ENCODE results near the gene TUT4. TPM values are rescaled to one million over a fixed set of nuclear protein-coding genes. Genes with fewer than 3 reads are reported as not detected.
A peak's percentile ranks its signal among the peaks of the same experiment; 100 is the strongest.

The TUT4 gene
- total and polyA plus RNA-seq, 2 donors: 27.0 to 145 TPM

DNA sequence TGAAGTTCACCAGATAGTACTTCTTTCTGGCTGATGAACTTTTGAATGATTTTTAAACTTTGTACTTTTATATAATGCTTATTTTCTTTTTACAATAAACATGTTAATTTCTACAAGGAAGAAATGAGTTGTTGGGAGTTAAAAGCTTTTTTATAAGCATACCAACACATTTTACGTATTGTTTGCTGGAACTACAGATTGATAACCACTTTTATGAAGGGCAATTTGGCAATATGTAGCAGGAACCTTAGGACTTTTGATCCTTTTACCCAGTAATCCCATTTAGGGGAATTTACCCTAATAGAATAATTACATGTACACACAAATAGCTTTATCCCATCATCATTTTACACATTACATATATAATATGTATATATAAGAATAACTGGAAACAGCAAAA lies 132.2 kb downstream of the TUT4 start:
- no peaks in the 10 kb centered on the region for H3K4me1 ChIP-seq (ENCODE audit: insufficient read depth)
- peaks cover 2% of the 10 kb centered on the region for H3K36me3 ChIP-seq (ENCODE audit: insufficient read depth)
- WGBS: 95% methylated on average over 1 of the region's 1 CpG
- no peak overlapping the region for H3K27ac ChIP-seq (ENCODE audit: low read depth)
- no peak overlapping the region for H3K4me3 ChIP-seq (ENCODE audit: low read depth, low read length)
- DNase-seq (ENCODE audit: extremely low spot score): no peak

DNA sequence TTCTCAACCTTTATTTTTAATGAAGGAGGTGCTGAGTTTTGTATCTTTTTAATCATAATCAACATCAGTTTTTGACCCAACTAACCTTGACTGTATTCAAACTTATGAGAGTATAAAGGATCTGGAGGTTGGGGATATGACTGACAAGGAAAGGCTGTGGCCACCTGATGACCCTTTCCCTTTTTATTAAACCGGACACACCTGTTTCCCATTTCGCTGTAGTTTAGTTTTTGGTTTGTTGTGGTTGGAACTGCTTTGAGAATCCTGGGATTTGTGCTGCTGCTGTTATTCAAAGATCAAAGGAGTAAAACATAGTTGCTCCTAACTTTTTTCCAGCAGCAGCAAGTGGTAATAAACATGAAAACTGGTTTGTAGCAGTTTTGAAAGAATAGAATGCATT lies 136.1 kb downstream of the TUT4 start:
- Histone ChIP-seq H3K4me1 (ENCODE audit: insufficient read depth) (no peaks in the 10 kb centered on the region), H3K27ac (ENCODE audit: low read depth) (no peak overlapping the region), H3K4me3 (ENCODE audit: low read depth, low read length) (no peak overlapping the region), H3K36me3 (ENCODE audit: insufficient read depth) (peaks cover 8% of the 10 kb centered on the region)
- WGBS: 85% methylated on average over 2 of the region's 2 CpGs
- no peak for DNase-seq (ENCODE audit: extremely low spot score)

DNA sequence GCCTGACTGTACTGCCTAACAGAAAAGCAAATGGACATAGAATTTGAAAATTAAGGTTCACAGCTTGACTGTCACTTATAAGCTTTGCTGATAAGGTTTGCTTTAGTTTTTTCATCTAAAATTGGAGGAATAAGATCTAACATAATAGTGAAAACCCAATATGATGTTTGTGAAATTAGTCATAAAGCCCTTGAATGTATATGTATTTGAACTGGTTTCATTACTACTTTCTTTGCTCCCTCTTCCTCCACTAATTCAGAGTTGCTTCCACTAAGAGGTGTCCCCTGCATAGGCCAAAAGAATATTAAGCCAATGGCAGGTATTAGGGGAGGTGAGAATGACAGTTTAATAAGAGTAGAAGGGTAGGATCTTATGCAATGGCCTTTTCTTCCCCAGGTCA lies 137.9 kb downstream of the TUT4 start:
- Histone ChIP-seq H3K4me3 (ENCODE audit: low read depth, low read length) (no peak overlapping the region), H3K36me3 (ENCODE audit: insufficient read depth) (peaks cover 16% of the 10 kb centered on the region), H3K4me1 (ENCODE audit: insufficient read depth) (no peaks in the 10 kb centered on the region), H3K27ac (ENCODE audit: low read depth) (no peak overlapping the region)
- no peak for DNase-seq (ENCODE audit: extremely low spot score)

DNA sequence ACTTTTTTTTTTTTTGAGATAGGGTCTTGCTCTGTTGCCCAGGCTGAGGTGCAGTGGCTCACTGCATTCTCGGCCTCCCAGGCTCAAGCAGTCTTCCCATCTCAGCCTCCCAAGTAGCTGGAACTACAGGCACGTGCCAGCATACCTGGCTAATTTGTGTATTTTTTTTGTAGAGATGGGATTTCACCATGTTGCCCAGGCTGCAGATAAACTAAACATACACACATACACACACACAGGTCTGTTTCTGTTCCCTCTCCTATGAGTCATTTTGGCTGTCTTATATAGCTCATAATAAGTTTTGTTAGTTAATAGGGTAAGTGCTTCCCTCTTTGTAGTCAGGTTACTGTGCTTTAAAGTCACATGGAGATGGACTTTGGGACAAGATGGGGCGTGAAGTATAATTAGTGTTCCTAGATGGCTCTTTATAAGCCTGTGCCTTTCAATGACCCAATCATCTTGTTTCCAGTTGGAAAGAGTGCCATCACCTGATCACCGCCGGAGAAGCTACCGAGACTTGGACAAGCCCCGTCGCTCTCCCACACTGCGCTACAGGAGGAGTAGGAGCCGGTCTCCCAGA lies 139.4 kb downstream of the TUT4 start:
- 96% methylated on average over 10 of the region's 10 CpGs for WGBS
- no peak overlapping the region for H3K4me3 ChIP-seq (ENCODE audit: low read depth, low read length)
- H3K36me3 ChIP-seq (ENCODE audit: insufficient read depth): peaks cover 21% of the 10 kb centered on the region
- H3K27ac ChIP-seq (ENCODE audit: low read depth): no peak overlapping the region
- H3K4me1 ChIP-seq (ENCODE audit: insufficient read depth): no peaks in the 10 kb centered on the region
- DNase-seq (ENCODE audit: extremely low spot score): no peak

DNA sequence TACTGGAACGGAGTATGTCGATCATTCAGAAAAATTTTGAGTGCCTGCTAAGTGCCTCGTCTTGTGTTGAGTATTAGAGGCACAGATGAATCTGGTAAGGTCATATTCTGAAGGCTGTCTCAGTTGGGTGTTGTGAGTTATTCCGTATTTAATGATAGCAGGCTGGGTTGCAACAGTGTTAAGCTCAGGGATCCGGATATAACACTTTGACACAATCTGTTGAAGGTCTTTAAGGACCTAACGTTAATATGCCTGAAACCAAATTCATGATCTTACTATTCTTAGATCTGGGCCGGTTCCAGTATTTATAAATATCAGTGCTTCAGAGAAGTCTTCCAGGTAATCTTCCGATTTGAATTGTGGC lies 147.9 kb downstream of the TUT4 start:
- 2% methylated on average over 8 of the region's 8 CpGs for WGBS
- no peak for DNase-seq (ENCODE audit: extremely low spot score)

DNA sequence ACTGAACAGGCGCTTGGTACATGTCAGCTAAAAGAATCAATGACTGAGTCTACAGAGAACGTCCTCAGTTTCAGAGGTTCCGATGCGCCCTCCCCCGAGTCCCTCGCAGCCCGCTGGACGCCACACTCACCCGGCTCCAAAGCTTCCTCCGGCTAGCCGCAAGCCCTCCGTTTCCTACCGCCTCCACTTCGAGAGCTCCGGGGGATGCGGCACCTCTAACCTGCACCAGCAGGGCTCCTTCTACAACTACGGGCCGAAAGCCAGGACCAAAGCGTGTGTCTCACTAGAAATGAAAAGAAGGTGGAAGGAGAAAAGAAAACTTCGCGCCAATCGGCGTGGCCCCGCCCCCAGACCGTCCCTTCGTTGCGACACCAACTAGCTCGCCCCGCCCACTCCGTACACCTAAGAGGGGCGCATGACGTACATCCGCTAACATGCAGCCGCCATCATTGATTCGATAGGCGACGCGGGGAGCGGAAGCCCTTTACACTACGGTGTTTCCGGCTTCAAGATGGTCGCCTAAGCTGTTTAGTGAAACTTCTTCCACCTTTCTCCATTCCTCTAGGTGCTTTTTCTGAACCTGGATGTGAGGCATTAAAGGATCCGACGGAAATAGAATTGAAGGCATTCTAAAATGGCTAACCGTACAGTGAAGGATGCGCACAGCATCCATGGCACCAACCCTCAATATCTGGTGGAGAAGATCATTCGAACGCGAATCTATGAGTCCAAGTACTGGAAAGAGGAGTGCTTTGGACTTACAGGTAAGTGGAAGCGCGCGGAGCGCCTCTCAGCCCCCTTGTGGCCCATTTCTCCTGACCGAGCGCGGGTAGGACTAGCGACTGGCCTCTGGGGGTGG lies 148.5 kb downstream of the TUT4 start, which contains the start of the genes ORC1 and PRPF38A:
Gene ORC1 (minus strand): TSS at position 308 of the 859 bp plus-strand sequence. CDS start 2,200 bp downstream, outside the sequence.
Gene PRPF38A (plus strand): TSS at position 487 of the 859 bp plus-strand sequence. CDS start 148 bp downstream, at position 635.
- H3K27ac ChIP-seq (ENCODE audit: low read depth): peak within 1 kb of the TSS; percentile 86
- H3K4me1 ChIP-seq (ENCODE audit: insufficient read depth): peaks cover 2% of the 10 kb centered on the region
- peaks cover 5% of the 10 kb centered on the region for H3K36me3 ChIP-seq (ENCODE audit: insufficient read depth)
- peak; percentile 93 for DNase-seq (ENCODE audit: extremely low spot score)
- under 1% methylated on average over 57 of the region's 57 CpGs for WGBS
- peak within 1 kb of the TSS; percentile 66 for H3K4me3 ChIP-seq (ENCODE audit: low read depth, low read length)

More for the DNA sequence above, 147.9 kb downstream of the TUT4 start:
- H3K36me3 ChIP-seq (ENCODE audit: insufficient read depth): peaks cover 7% of the 10 kb centered on the region
- peak overlapping the region; percentile 66 for H3K4me3 ChIP-seq (ENCODE audit: low read depth, low read length)
- peak overlapping the region; percentile 86 for H3K27ac ChIP-seq (ENCODE audit: low read depth)
- H3K4me1 ChIP-seq (ENCODE audit: insufficient read depth): peaks cover 2% of the 10 kb centered on the region

DNA sequence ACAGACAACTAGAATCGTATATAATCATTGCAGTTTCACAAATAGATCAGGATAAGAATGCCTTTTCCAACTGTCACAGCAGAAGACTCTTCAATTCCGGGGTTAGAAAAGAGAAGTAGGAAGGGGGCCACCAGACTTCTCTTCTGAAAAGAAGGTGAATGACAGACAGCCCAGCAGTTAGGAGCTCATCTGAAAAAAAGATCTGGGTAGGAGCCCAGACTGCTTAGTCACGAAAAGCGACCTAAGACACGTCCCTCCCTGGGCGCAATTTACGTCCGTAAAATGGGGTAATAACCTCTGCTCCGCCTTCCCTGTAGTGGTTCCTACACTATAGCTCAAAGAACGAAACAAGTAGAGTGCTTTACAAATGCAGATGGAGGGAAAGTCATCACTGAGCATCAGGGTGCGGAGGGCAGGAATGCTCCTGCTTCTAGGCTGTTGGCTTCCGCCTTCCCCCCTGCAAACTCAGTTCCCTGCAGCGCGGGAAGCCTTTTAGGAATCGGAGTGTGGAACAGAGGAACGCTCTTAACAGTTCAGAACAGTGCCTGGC lies 149.3 kb downstream of the TUT4 start:
- Histone ChIP-seq H3K36me3 (ENCODE audit: insufficient read depth) (peaks cover 3% of the 10 kb centered on the region), H3K4me3 (ENCODE audit: low read depth, low read length) (peak overlapping the region; percentile 66), H3K4me1 (ENCODE audit: insufficient read depth) (peaks cover 2% of the 10 kb centered on the region), H3K27ac (ENCODE audit: low read depth) (no peak overlapping the region)
- DNase-seq (ENCODE audit: extremely low spot score): no peak
- under 1% methylated on average over 16 of the region's 16 CpGs for WGBS

DNA sequence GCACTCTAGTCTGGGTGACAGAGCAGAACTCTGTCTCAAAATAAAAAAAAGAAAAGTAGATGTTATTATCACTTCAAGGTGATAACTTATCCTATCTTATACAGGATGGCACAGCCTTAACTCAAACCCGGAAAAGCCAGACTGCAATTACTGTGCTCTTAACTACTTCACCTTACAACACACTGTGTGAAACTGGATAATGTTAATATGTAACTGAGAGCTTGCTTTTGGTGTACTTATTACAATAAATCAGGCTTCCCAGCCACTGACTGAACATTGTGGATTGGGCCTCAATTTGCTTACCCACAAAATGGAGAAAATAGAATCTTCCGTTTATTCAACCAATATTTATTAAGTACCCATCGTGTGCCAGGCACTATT lies 150.0 kb downstream of the TUT4 start:
- no peak for DNase-seq (ENCODE audit: extremely low spot score)
- H3K4me1 ChIP-seq (ENCODE audit: insufficient read depth): peaks cover 2% of the 10 kb centered on the region
- no peaks in the 10 kb centered on the region for H3K36me3 ChIP-seq (ENCODE audit: insufficient read depth)
- no peak overlapping the region for H3K4me3 ChIP-seq (ENCODE audit: low read depth, low read length)
- 59% methylated on average over 3 of the region's 3 CpGs for WGBS
- H3K27ac ChIP-seq (ENCODE audit: low read depth): no peak overlapping the region

DNA sequence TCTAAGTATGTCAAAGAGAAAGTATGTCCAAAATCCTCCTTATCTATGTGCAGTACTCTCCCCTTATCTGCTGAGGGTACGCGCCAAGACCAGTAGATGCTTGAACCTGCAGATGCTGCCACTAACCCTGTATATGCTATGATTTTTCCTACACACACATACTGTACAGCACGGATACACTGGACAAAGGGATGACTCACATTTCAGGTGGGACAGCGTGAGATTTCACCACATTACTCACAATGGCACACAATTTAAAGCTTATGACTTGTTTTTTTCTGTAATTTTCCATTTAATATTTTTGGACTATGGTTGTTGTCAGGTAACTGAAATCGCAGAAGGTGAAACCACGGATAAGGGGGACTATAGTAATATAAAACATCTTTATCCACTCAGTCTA lies 152.8 kb downstream of the TUT4 start:
- no peaks in the 10 kb centered on the region for H3K36me3 ChIP-seq (ENCODE audit: insufficient read depth)
- no peaks in the 10 kb centered on the region for H3K4me1 ChIP-seq (ENCODE audit: insufficient read depth)
- WGBS: 87% methylated on average over 6 of the region's 6 CpGs

DNA sequence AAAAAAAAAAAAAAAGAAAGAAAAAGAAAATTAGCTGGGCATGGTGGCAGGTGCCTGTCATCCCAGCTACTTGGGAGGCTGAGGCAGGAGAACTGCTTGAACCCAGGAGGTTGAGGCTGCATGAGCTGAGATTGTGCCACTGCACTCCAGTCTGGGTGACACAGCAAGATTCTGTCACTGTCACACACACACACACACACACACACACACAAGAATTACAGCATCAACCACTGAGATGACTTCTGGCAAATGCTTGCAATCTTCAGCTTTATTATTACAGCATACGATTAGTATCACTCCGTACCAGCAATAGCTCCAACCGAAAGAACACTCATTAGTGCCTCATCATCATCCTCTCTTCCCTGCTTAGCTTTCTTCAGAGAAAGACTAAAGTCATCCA lies 153.3 kb downstream of the TUT4 start:
- WGBS: 95% methylated on average over 3 of the region's 3 CpGs
- DNase-seq (ENCODE audit: extremely low spot score): no peak
- Histone ChIP-seq H3K4me1 (ENCODE audit: insufficient read depth) (no peaks in the 10 kb centered on the region), H3K27ac (ENCODE audit: low read depth) (no peak overlapping the region), H3K4me3 (ENCODE audit: low read depth, low read length) (no peak overlapping the region), H3K36me3 (ENCODE audit: insufficient read depth) (no peaks in the 10 kb centered on the region)

More for the DNA sequence above, 152.8 kb downstream of the TUT4 start:
- Histone ChIP-seq H3K4me3 (ENCODE audit: low read depth, low read length) (no peak overlapping the region), H3K27ac (ENCODE audit: low read depth) (no peak overlapping the region)
- no peak for DNase-seq (ENCODE audit: extremely low spot score)

DNA sequence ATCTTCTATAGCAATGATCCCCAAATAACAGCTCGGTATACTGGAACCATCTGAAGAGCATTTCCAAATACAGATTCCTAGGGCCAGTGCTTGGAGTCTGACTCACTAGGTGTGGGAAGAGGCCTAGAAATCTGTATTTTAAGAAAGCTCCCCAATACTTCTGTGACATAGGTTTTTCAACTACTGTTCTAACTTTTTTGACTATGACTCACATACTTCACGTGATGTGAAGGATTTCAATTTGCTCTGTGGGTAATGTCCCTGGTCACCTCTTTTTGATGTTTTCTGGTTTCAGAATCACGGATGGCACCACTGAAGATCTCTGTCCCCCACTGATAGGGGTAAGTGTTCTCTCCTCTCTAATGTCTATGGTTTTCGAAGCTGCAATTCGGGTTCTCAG lies 159.7 kb downstream of the TUT4 start:
- no peak for DNase-seq (ENCODE audit: extremely low spot score)
- H3K36me3 ChIP-seq (ENCODE audit: insufficient read depth): no peaks in the 10 kb centered on the region
- no peaks in the 10 kb centered on the region for H3K4me1 ChIP-seq (ENCODE audit: insufficient read depth)
- 95% methylated on average over 5 of the region's 5 CpGs for WGBS
- no peak overlapping the region for H3K27ac ChIP-seq (ENCODE audit: low read depth)
- no peak overlapping the region for H3K4me3 ChIP-seq (ENCODE audit: low read depth, low read length)

DNA sequence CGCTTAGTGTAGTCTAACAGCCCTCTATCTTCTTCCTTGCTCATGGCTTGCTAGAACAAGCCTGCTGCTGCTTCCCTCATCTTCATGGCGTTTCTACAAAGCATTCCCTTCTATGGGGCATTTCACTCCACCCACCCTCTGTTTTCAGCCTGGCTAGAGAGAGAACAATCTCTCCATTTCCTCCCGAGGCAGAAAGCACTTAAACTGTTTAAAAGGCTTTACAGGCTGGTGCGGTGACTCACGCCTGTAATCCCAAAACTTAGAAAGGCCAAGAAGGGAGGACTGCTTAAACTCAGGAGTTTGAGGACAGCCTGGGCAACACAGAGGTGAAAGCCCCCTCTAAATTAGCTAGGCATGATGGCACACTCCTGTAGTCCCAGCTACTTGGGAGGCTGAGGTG lies 166.4 kb downstream of the TUT4 start:
- 82% methylated on average over 5 of the region's 5 CpGs for WGBS
- DNase-seq (ENCODE audit: extremely low spot score): no peak
- no peak overlapping the region for H3K27ac ChIP-seq (ENCODE audit: low read depth)
- no peak overlapping the region for H3K4me3 ChIP-seq (ENCODE audit: low read depth, low read length)
- H3K4me1 ChIP-seq (ENCODE audit: insufficient read depth): no peaks in the 10 kb centered on the region
- no peaks in the 10 kb centered on the region for H3K36me3 ChIP-seq (ENCODE audit: insufficient read depth)

DNA sequence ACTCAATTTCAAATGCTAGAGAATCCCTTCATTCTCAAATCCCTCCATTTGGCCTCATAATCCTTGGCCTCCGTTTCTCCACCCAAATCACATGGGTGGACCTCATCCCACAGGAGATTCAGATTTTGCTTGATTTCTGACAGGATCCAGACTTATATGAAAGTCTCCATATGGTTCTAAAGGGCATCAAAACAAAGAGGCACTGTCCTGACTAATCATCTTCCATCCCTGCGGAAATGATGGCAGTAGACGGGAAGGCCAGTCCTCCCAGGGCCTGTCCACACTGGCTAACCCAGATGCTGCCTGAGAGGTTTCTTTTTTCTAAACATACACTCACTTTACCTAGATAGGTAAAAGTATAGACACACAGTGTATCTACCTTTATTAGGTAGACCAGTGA lies 167.5 kb downstream of the TUT4 start:
- 92% methylated on average over 3 of the region's 3 CpGs for whole genome bisulfite sequencing
- no peak overlapping the region for H3K4me3 ChIP-seq (ENCODE audit: low read depth, low read length)

More for the DNA sequence above, 167.5 kb downstream of the TUT4 start:
- Histone ChIP-seq H3K4me1 (ENCODE audit: insufficient read depth) (no peaks in the 10 kb centered on the region), H3K27ac (ENCODE audit: low read depth) (no peak overlapping the region), H3K36me3 (ENCODE audit: insufficient read depth) (no peaks in the 10 kb centered on the region)
- no peak for DNase-seq (ENCODE audit: extremely low spot score)
